OCI-LY7 (cell line): ENCODE data around the gene PPP3CA.

Experiments
- CTCF ChIP-seq: fragments of 200-600 bp; sonication (generic); conservative IDR thresholded peaks from 2 replicates; pipeline ENCODE4 v1.5.1; 2014; ENCODE audit warnings: mild to moderate bottlenecking, antibody characterized with exemption, low read length, moderate library complexity, mixed read lengths
- EZH2phosphoT487 ChIP-seq: fragments of 200-600 bp; sonication (generic); IDR thresholded peaks from 2 replicates; pipeline ENCODE4 v1.6.1; 2018; ENCODE audit warnings: low read depth, borderline replicate concordance, mild to moderate bottlenecking, mixed run types, antibody characterized with exemption, low read length, moderate library complexity, mixed read lengths

DNA sequence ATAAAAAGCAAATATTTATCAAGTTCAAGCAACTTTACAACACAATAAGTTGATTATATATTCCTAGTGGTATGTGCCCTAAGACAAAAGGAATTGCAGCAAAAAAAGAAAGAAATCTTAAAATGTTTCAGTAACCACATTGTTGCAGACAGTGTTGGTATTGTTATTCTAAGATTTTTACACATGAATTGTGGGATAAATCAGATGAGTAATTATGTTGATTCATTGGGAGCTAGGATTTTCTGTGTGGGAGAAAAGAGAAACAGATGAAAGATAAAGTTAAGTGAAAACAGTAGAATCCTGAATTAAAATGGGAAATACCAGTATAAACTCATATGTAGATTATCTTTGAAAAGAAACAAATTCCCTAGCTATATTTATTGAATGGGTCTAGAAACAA lies 362.4 kb downstream of the PPP3CA start:
- TF ChIP-seq CTCF (no peak), EZH2phosphoT487 (no peak)
